Central memory CD8-positive, alpha-beta T cell (primary cell): ENCODE results near the gene CBLN4.

Experiments used
- ATAC-seq: fragments of 150-1000 bp; cut with Tn5 transposase; replicated peaks from 2 replicates; pipeline ENCODE4 v1.10.0; 2022; ENCODE audit warnings: mild to moderate bottlenecking, moderate FRiP score, moderate number of reproducible peaks; ENCODE audit not compliant: poor library complexity, severe bottlenecking; ENCODE audit errors: extremely low read depth
- DNase-seq, 2 donors: peaks; one replicate each; pipeline ENCODE4 v3.0.0; 2021; ENCODE audit warnings: low spot score in 2 of 2
- H3K27ac Mint-ChIP-seq: one replicate; pipeline ENCODE4 v1.8.0; 2022; ENCODE audit warnings: low read depth, mild to moderate bottlenecking, moderate library complexity, mixed read lengths
- H3K27me3 Mint-ChIP-seq: one replicate; pipeline ENCODE4 v1.8.0; 2022; ENCODE audit warnings: mixed read lengths
- H3K36me3 Mint-ChIP-seq: one replicate; pipeline ENCODE4 v1.8.0; 2022; ENCODE audit warnings: mild to moderate bottlenecking, moderate library complexity, mixed read lengths; ENCODE audit not compliant: insufficient read depth
- H3K4me1 Mint-ChIP-seq: one replicate; pipeline ENCODE4 v1.8.0; 2022; ENCODE audit warnings: mixed read lengths
- H3K4me3 Mint-ChIP-seq: one replicate; pipeline ENCODE4 v1.8.0; 2022; ENCODE audit warnings: mild to moderate bottlenecking, moderate library complexity, mixed read lengths
- H3K9me3 Mint-ChIP-seq: one replicate; pipeline ENCODE4 v1.8.0; 2022; ENCODE audit warnings: mixed read lengths

The CBLN4 gene

GRCh38 chr20:56005389-56005715 lies at the start of gene CBLN4:
Gene CBLN4 (minus strand): TSS chr20:56005519. CDS start chr20:56004171, 1,348 bp downstream.
- no peaks in the 10 kb centered on the region for H3K27me3 Mint-ChIP-seq
- H3K4me1 Mint-ChIP-seq: no peaks in the 10 kb centered on the region
- peaks cover 16% of the 10 kb centered on the region for H3K9me3 Mint-ChIP-seq
- H3K4me3 Mint-ChIP-seq: no peak within 1 kb of the TSS
- no peak for DNase-seq
- ATAC-seq: no peak
- no peak within 1 kb of the TSS for H3K27ac Mint-ChIP-seq
- H3K36me3 Mint-ChIP-seq: no peaks in the 10 kb centered on the region

GRCh38 chr20:56043227-56043626 lies 37.9 kb upstream of the CBLN4 start:
- Mint-ChIP-seq H3K36me3 (no peaks in the 10 kb centered on the region), H3K27ac (no peak overlapping the region), H3K9me3 (peaks cover 6% of the 10 kb centered on the region), H3K27me3 (no peaks in the 10 kb centered on the region), H3K4me1 (no peaks in the 10 kb centered on the region), H3K4me3 (no peak overlapping the region)
- DNase-seq (no peak), ATAC-seq (no peak)

- Mint-ChIP-seq H3K27ac (no peak overlapping the region), H3K9me3 (peaks cover 21% of the 10 kb centered on the region), H3K27me3 (no peaks in the 10 kb centered on the region), H3K4me3 (no peak overlapping the region), H3K36me3 (no peaks in the 10 kb centered on the region), H3K4me1 (no peaks in the 10 kb centered on the region)
- ATAC-seq: no peak
- DNase-seq: no peak
Observed at GRCh38 chr20:56032251-56032650, 26.9 kb upstream of the CBLN4 start.

- Mint-ChIP-seq H3K36me3 (no peaks in the 10 kb centered on the region), H3K4me1 (no peaks in the 10 kb centered on the region), H3K9me3 (peaks cover 38% of the 10 kb centered on the region), H3K27ac (no peak overlapping the region), H3K4me3 (no peak overlapping the region), H3K27me3 (no peaks in the 10 kb centered on the region)
- ATAC-seq: no peak
- no peak for DNase-seq
Observed at GRCh38 chr20:56018716-56019115, 13.4 kb upstream of the CBLN4 start.

GRCh38 chr20:56018194-56018593 lies 12.9 kb upstream of the CBLN4 start:
- Mint-ChIP-seq H3K4me1 (no peaks in the 10 kb centered on the region), H3K36me3 (no peaks in the 10 kb centered on the region), H3K27ac (no peak overlapping the region), H3K9me3 (peaks cover 34% of the 10 kb centered on the region), H3K27me3 (no peaks in the 10 kb centered on the region), H3K4me3 (no peak overlapping the region)
- DNase-seq: no peak
- ATAC-seq: no peak

- H3K4me1 Mint-ChIP-seq: no peaks in the 10 kb centered on the region
- DNase-seq (no peak), ATAC-seq (no peak)
- no peaks in the 10 kb centered on the region for H3K36me3 Mint-ChIP-seq
- no peak overlapping the region for H3K4me3 Mint-ChIP-seq
- no peak overlapping the region for H3K27ac Mint-ChIP-seq
- H3K9me3 Mint-ChIP-seq: peaks cover 28% of the 10 kb centered on the region
- no peaks in the 10 kb centered on the region for H3K27me3 Mint-ChIP-seq
Observed at GRCh38 chr20:56017560-56017959, 12.2 kb upstream of the CBLN4 start.

- no peaks in the 10 kb centered on the region for H3K27me3 Mint-ChIP-seq
- peaks cover 27% of the 10 kb centered on the region for H3K9me3 Mint-ChIP-seq
- DNase-seq: no peak
- ATAC-seq: no peak
- no peaks in the 10 kb centered on the region for H3K4me1 Mint-ChIP-seq
- no peak overlapping the region for H3K4me3 Mint-ChIP-seq
- H3K36me3 Mint-ChIP-seq: no peaks in the 10 kb centered on the region
- no peak overlapping the region for H3K27ac Mint-ChIP-seq
Observed at GRCh38 chr20:56014998-56015397, 9.7 kb upstream of the CBLN4 start.

GRCh38 chr20:56014151-56014550 lies 8.8 kb upstream of the CBLN4 start:
- H3K4me3 Mint-ChIP-seq: no peak overlapping the region
- ATAC-seq (no peak), DNase-seq (no peak)
- no peak overlapping the region for H3K27ac Mint-ChIP-seq
- H3K27me3 Mint-ChIP-seq: no peaks in the 10 kb centered on the region
- H3K9me3 Mint-ChIP-seq: peaks cover 20% of the 10 kb centered on the region
- H3K36me3 Mint-ChIP-seq: no peaks in the 10 kb centered on the region
- H3K4me1 Mint-ChIP-seq: no peaks in the 10 kb centered on the region

- peaks cover 11% of the 10 kb centered on the region for H3K9me3 Mint-ChIP-seq
- no peak overlapping the region for H3K4me3 Mint-ChIP-seq
- no peak overlapping the region for H3K27ac Mint-ChIP-seq
- no peaks in the 10 kb centered on the region for H3K4me1 Mint-ChIP-seq
- H3K27me3 Mint-ChIP-seq: no peaks in the 10 kb centered on the region
- ATAC-seq (no peak), DNase-seq (no peak)
- no peaks in the 10 kb centered on the region for H3K36me3 Mint-ChIP-seq
Observed at GRCh38 chr20:56004611-56005388, 519 bp downstream of the CBLN4 start.

GRCh38 chr20:56004007-56004406 lies 1.3 kb downstream of the CBLN4 start:
- Mint-ChIP-seq H3K27ac (no peak overlapping the region), H3K36me3 (no peaks in the 10 kb centered on the region), H3K9me3 (peaks cover 11% of the 10 kb centered on the region), H3K27me3 (no peaks in the 10 kb centered on the region), H3K4me1 (no peaks in the 10 kb centered on the region), H3K4me3 (no peak overlapping the region)
- ATAC-seq (no peak), DNase-seq (no peak)

- no peak overlapping the region for H3K4me3 Mint-ChIP-seq
- H3K27me3 Mint-ChIP-seq: no peaks in the 10 kb centered on the region
- H3K9me3 Mint-ChIP-seq: peaks cover 7% of the 10 kb centered on the region
- H3K27ac Mint-ChIP-seq: no peak overlapping the region
- no peak for ATAC-seq
- no peak for DNase-seq
- no peaks in the 10 kb centered on the region for H3K36me3 Mint-ChIP-seq
- no peaks in the 10 kb centered on the region for H3K4me1 Mint-ChIP-seq
Observed at GRCh38 chr20:56002908-56003800, 2.2 kb downstream of the CBLN4 start.

GRCh38 chr20:56001890-56002289 lies 3.4 kb downstream of the CBLN4 start:
- H3K36me3 Mint-ChIP-seq: no peaks in the 10 kb centered on the region
- H3K9me3 Mint-ChIP-seq: peaks cover 8% of the 10 kb centered on the region
- ATAC-seq (no peak), DNase-seq (no peak)
- no peak overlapping the region for H3K4me3 Mint-ChIP-seq
- no peak overlapping the region for H3K27ac Mint-ChIP-seq
- H3K4me1 Mint-ChIP-seq: no peaks in the 10 kb centered on the region
- H3K27me3 Mint-ChIP-seq: no peaks in the 10 kb centered on the region
